Activated CD4-positive, alpha-beta T cell treated with anti-CD3 and anti-CD28 coated beads, Interleukin-2, Interleukin-4, amounts not matched to agents 100 ng/mL and 50 ng/mL, durations not matched to agents 16 hours and 8 hours (primary cell): ENCODE measurements around the gene MRPL46.
"Not testable (repeated sequence)": the region's sequence is repeated elsewhere in the genome, so short reads cannot be mapped to it uniquely, and the experiment has no call there.

ENCODE experiments used
- DNase-seq: peaks from one replicate; pipeline ENCODE4 v3.0.0-alpha.2; 2020; ENCODE audit warnings: low spot score

The MRPL46 gene

GRCh38 chr15:88477904-88478303 is 10.7 kb upstream of the MRPL46 start:
- no peak for DNase-seq

GRCh38 chr15:88477126-88477525 is 9.9 kb upstream of the MRPL46 start:
- DNase-seq = no peak

- DNase-seq = peak; percentile 22
Observed at GRCh38 chr15:88476635-88477060, 9.5 kb upstream of the MRPL46 start.

- DNase-seq = not testable (repeated sequence)
Observed at GRCh38 chr15:88473661-88474293, 6.6 kb upstream of the MRPL46 start.

- DNase-seq = peak; percentile 11
Observed at GRCh38 chr15:88472225-88472624, 5.0 kb upstream of the MRPL46 start.

- no peak for DNase-seq
Observed at GRCh38 chr15:88470625-88471372, 3.6 kb upstream of the MRPL46 start.

GRCh38 chr15:88469321-88469720 is 2.1 kb upstream of the MRPL46 start:
- no peak for DNase-seq

GRCh38 chr15:88468721-88469120 is 1.5 kb upstream of the MRPL46 start:
- not testable (repeated sequence) for DNase-seq

GRCh38 chr15:88467935-88468528 is 844 bp upstream of the MRPL46 start:
- DNase-seq = no peak

GRCh38 chr15:88465633-88466224 is 1.5 kb downstream of the MRPL46 start:
- DNase-seq = peak; percentile 38

- DNase-seq = no peak
Observed at GRCh38 chr15:88463870-88464532, 3.2 kb downstream of the MRPL46 start.

- no peak for DNase-seq
Observed at GRCh38 chr15:88456733-88457132, 10.5 kb downstream of the MRPL46 start.

GRCh38 chr15:88454867-88455810 is 12.0 kb downstream of the MRPL46 start:
- peak; percentile 50 for DNase-seq

GRCh38 chr15:88454236-88454635 is 13.0 kb downstream of the MRPL46 start:
- no peak for DNase-seq

GRCh38 chr15:88453651-88454050 is 13.5 kb downstream of the MRPL46 start:
- DNase-seq = no peak

GRCh38 chr15:88450125-88450798 is 16.9 kb downstream of the MRPL46 start:
- DNase-seq = peak; percentile 80

GRCh38 chr15:88449581-88449980 is 17.6 kb downstream of the MRPL46 start:
- no peak for DNase-seq

- DNase-seq = no peak
Observed at GRCh38 chr15:88448991-88449461, 18.2 kb downstream of the MRPL46 start.

GRCh38 chr15:88447741-88448140 is 19.4 kb downstream of the MRPL46 start:
- DNase-seq = no peak

- no peak for DNase-seq
Observed at GRCh38 chr15:88447206-88447605, 20.0 kb downstream of the MRPL46 start.
